Measurements from ENCODE around the gene CABP2. TPM values are rescaled to one million over a fixed set of nuclear protein-coding genes. Genes with fewer than 3 reads are reported as not detected.

CABP2 gene
- total and polyA plus RNA-seq, 10 of the 15 experiments (the other 5 are each of a cell fraction or from before 2014, with no cell fraction given): not detected

DNA sequence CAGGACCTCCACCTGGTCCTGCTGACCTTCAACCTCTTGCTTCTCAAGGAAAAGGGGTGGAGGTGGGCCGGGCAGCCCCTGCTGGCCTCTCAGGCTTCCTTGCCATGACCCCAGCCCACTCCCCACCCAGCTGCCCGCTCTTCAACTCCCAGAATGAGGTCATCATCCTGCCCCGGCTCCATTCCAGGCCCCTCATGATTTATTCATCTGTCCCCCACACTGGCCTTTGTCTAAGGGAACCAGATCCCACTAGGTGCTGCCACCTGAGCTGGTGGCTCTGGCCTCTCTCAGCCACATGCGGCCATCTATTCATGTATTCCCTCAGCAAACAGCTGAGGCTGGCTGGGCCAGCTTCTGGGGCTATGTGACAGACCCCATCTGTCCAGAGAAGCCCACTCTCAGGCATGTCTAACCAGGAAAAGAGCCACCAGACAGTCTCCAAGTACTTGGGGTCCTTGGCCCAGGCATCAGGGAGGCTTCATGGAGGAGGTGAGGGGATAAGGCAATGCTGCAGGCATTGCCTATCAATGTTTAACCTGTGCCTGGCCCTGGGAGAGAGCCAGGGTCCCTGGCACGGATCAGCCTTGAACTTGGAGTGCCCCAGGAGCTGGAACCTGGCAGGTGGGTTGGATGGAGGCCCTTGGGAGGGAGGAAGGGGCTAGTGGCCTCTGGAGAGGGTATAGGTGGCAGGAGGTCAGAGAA, 2.2 kb upstream of the CABP2 start:
- H3K4me1 ChIP-seq (ENCODE audit: control insufficient read depth, insufficient read depth, low read length): no peaks in the 10 kb centered on the region; the same call in 1 of the 2 replicates
- H3K4me2 ChIP-seq (ENCODE audit: control insufficient read depth, insufficient read depth): no peak overlapping the region
- CTCF ChIA-PET: no interaction called here
- SMC1A ChIA-PET (ENCODE audit: uncharacterized antibody, unreplicated experiment): no interaction called here
- 22% methylated on average over 4 of the region's 5 CpGs for whole genome bisulfite sequencing (ENCODE audit: insufficient coverage, insufficient replicate concordance, low lambda C conversion rate, missing lambda C conversion rate)
- no TSS peak for BruUV-seq (replicated peaks)
- no peak overlapping the region for H3K27ac ChIP-seq (ENCODE audit: control insufficient read depth, insufficient read depth)
- FAIRE-seq: no peak
- no peak for ATAC-seq
- no peaks in the 10 kb centered on the region for H4K20me1 ChIP-seq (ENCODE audit: control insufficient read depth, insufficient read depth)
- in situ Hi-C loops (cut with MboI) (no loop called here), intact Hi-C loops (cut with micrococcal nuclease; ENCODE audit: unreplicated experiment) (no loop called here)
- no peak overlapping the region for H2AFZ ChIP-seq (ENCODE audit: control insufficient read depth, low read depth, low read length)
- TF ChIP-seq POLR2A (IDR thresholded peaks at IDR 0.05; ENCODE audit: low read depth, low read length) (no peak), FOXM1 (IDR thresholded peaks at IDR 0.05; ENCODE audit: low read depth, low read length) (no peak), KLF5 (IDR thresholded peaks at IDR 0.05; ENCODE audit: partially characterized antibody) (no peak), MEF2A (IDR thresholded peaks at IDR 0.05; ENCODE audit: insufficient read depth, low read depth, low read length) (no peak), SMC3 (IDR thresholded peaks at IDR 0.05; ENCODE audit: borderline replicate concordance, low read length) (no peak), MYC (IDR thresholded peaks at IDR 0.05; ENCODE audit: insufficient read depth, insufficient read length, insufficient replicate concordance, low read length, severe bottlenecking) (no peak)
- TF ChIP-seq, protein P1, sequence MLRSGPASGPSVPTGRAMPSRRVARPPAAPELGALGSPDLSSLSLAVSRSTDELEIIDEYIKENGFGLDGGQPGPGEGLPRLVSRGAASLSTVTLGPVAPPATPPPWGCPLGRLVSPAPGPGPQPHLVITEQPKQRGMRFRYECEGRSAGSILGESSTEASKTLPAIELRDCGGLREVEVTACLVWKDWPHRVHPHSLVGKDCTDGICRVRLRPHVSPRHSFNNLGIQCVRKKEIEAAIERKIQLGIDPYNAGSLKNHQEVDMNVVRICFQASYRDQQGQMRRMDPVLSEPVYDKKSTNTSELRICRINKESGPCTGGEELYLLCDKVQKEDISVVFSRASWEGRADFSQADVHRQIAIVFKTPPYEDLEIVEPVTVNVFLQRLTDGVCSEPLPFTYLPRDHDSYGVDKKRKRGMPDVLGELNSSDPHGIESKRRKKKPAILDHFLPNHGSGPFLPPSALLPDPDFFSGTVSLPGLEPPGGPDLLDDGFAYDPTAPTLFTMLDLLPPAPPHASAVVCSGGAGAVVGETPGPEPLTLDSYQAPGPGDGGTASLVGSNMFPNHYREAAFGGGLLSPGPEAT (IDR thresholded peaks at IDR 0.05; ENCODE audit: low read depth): no peak
- H3K27me3 ChIP-seq (replicated peaks in 1 of 2; ENCODE audit: control insufficient read depth in 2 of 2, insufficient read depth in 2 of 2, low read length in 1 of 2): no peaks in the 10 kb centered on the region; a peak in 1 of 4 replicates
- no peak for DNase-seq (ENCODE audit: low read depth, low spot score)
- no peaks in the 10 kb centered on the region for H3K9me3 ChIP-seq (replicated peaks; ENCODE audit: control insufficient read depth, insufficient read depth, low read length)
- RAD21 ChIA-PET (ENCODE audit: unreplicated experiment): no interaction called here
- H3K79me2 ChIP-seq (ENCODE audit: control insufficient read depth, insufficient read depth, low read length): no peaks in the 10 kb centered on the region
- H3K4me3 ChIP-seq: no peak overlapping the region
- no peaks in the 10 kb centered on the region for H3K36me3 ChIP-seq (ENCODE audit: control insufficient read depth in 2 of 2, insufficient read depth in 2 of 2, low read length in 1 of 2)
- POLR2A ChIA-PET: no interaction called here
- no peak overlapping the region for H3K9ac ChIP-seq (ENCODE audit: control insufficient read depth, insufficient read depth, low read length)
